WTC11 (cell line): ENCODE measurements around the gene IGLL1.

Experiments
- MAX ChIP-seq: sonication (generic); formaldehyde crosslinking; IDR thresholded peaks from 2 replicates; pipeline ENCODE4 v1.8.0; 2022; ENCODE audit warnings: mild to moderate bottlenecking, missing genetic modification reagents
- MLX ChIP-seq: sonication (generic); formaldehyde crosslinking; IDR thresholded peaks from 2 replicates; pipeline ENCODE4 v1.8.1; 2023; ENCODE audit warnings: mild to moderate bottlenecking, missing genetic modification reagents, moderate library complexity
- NR3C1 ChIP-seq: sonication (generic); formaldehyde crosslinking; conservative IDR thresholded peaks from 2 replicates; pipeline ENCODE4 v1.8.1; 2023; ENCODE audit warnings: low read depth, mild to moderate bottlenecking, missing genetic modification reagents
- RELA ChIP-seq: sonication (generic); formaldehyde crosslinking; IDR thresholded peaks from 2 replicates; pipeline ENCODE4 v1.8.1; 2022; ENCODE audit warnings: missing genetic modification reagents, mild to moderate bottlenecking, borderline replicate concordance
- SMAD3 ChIP-seq: sonication (generic); formaldehyde crosslinking; IDR thresholded peaks from 2 replicates; pipeline ENCODE4 v1.8.0; 2022; ENCODE audit warnings: missing genetic modification reagents, mild to moderate bottlenecking, borderline replicate concordance
- STAT6 ChIP-seq: sonication (generic); formaldehyde crosslinking; conservative IDR thresholded peaks from 2 replicates; pipeline ENCODE4 v1.8.1; 2023; ENCODE audit warnings: mild to moderate bottlenecking, low read depth, missing genetic modification reagents, moderate library complexity
- USF2 ChIP-seq: sonication (generic); formaldehyde crosslinking; IDR thresholded peaks from 2 replicates; pipeline ENCODE4 v1.8.1; 2023; ENCODE audit warnings: mild to moderate bottlenecking, missing genetic modification reagents, moderate library complexity
- ZNF138 ChIP-seq: sonication (generic); formaldehyde crosslinking; conservative IDR thresholded peaks from 2 replicates; pipeline ENCODE4 v1.8.1; 2022; ENCODE audit warnings: mild to moderate bottlenecking, moderate library complexity, missing genetic modification reagents
- TF ChIP-seq, protein P1 (sequence below): fragments of 200-600 bp; IDR thresholded peaks from 2 replicates; pipeline ENCODE4 v1.8.0; 2022; ENCODE audit warnings: antibody characterized with exemption
- TF ChIP-seq, protein P2 (sequence below): sonication (generic); formaldehyde crosslinking; IDR thresholded peaks from 2 replicates; pipeline ENCODE4 v1.8.0; 2022; ENCODE audit warnings: mild to moderate bottlenecking, missing genetic modification reagents
- TF ChIP-seq, protein P3 (sequence below): sonication (generic); formaldehyde crosslinking; IDR thresholded peaks from 2 replicates; pipeline ENCODE4 v1.8.1; 2022; ENCODE audit warnings: missing genetic modification reagents, borderline replicate concordance
- TF ChIP-seq, protein P4 (sequence below): sonication (generic); formaldehyde crosslinking; conservative IDR thresholded peaks from 2 replicates; pipeline ENCODE4 v1.8.1; 2022; ENCODE audit warnings: mild to moderate bottlenecking, missing genetic modification reagents
- TF ChIP-seq, protein P5 (sequence below): sonication (generic); formaldehyde crosslinking; IDR thresholded peaks from 2 replicates; pipeline ENCODE4 v1.8.0; 2022; ENCODE audit warnings: mild to moderate bottlenecking, missing genetic modification reagents
- TF ChIP-seq, protein P6 (sequence below): sonication (generic); formaldehyde crosslinking; IDR thresholded peaks from 2 replicates; pipeline ENCODE4 v1.8.1; 2023; ENCODE audit warnings: mild to moderate bottlenecking, missing genetic modification reagents

- TF ChIP-seq, protein P1, sequence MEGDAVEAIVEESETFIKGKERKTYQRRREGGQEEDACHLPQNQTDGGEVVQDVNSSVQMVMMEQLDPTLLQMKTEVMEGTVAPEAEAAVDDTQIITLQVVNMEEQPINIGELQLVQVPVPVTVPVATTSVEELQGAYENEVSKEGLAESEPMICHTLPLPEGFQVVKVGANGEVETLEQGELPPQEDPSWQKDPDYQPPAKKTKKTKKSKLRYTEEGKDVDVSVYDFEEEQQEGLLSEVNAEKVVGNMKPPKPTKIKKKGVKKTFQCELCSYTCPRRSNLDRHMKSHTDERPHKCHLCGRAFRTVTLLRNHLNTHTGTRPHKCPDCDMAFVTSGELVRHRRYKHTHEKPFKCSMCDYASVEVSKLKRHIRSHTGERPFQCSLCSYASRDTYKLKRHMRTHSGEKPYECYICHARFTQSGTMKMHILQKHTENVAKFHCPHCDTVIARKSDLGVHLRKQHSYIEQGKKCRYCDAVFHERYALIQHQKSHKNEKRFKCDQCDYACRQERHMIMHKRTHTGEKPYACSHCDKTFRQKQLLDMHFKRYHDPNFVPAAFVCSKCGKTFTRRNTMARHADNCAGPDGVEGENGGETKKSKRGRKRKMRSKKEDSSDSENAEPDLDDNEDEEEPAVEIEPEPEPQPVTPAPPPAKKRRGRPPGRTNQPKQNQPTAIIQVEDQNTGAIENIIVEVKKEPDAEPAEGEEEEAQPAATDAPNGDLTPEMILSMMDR, result no peak
- TF ChIP-seq STAT6 (CRISPR knock-in tag) (no peak), MLX (CRISPR knock-in tag) (no peak), SMAD3 (CRISPR knock-in tag) (no peak), MAX (CRISPR knock-in tag) (no peak), NR3C1 (CRISPR knock-in tag) (no peak), RELA (CRISPR knock-in tag) (no peak), USF2 (no peak), ZNF138 (no peak)
- TF ChIP-seq, protein P2, sequence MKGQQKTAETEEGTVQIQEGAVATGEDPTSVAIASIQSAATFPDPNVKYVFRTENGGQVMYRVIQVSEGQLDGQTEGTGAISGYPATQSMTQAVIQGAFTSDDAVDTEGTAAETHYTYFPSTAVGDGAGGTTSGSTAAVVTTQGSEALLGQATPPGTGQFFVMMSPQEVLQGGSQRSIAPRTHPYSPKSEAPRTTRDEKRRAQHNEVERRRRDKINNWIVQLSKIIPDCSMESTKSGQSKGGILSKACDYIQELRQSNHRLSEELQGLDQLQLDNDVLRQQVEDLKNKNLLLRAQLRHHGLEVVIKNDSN, result no peak
- TF ChIP-seq, protein P3, sequence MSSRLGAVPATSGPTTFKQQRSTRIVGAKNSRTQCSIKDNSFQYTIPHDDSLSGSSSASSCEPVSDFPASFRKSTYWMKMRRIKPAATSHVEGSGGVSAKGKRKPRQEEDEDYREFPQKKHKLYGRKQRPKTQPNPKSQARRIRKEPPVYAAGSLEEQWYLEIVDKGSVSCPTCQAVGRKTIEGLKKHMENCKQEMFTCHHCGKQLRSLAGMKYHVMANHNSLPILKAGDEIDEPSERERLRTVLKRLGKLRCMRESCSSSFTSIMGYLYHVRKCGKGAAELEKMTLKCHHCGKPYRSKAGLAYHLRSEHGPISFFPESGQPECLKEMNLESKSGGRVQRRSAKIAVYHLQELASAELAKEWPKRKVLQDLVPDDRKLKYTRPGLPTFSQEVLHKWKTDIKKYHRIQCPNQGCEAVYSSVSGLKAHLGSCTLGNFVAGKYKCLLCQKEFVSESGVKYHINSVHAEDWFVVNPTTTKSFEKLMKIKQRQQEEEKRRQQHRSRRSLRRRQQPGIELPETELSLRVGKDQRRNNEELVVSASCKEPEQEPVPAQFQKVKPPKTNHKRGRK (CRISPR knock-in tag), result no peak
- TF ChIP-seq, protein P4, sequence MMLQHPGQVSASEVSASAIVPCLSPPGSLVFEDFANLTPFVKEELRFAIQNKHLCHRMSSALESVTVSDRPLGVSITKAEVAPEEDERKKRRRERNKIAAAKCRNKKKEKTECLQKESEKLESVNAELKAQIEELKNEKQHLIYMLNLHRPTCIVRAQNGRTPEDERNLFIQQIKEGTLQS (CRISPR knock-in tag), result no peak
- TF ChIP-seq, protein P5, sequence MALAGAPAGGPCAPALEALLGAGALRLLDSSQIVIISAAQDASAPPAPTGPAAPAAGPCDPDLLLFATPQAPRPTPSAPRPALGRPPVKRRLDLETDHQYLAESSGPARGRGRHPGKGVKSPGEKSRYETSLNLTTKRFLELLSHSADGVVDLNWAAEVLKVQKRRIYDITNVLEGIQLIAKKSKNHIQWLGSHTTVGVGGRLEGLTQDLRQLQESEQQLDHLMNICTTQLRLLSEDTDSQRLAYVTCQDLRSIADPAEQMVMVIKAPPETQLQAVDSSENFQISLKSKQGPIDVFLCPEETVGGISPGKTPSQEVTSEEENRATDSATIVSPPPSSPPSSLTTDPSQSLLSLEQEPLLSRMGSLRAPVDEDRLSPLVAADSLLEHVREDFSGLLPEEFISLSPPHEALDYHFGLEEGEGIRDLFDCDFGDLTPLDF (CRISPR knock-in tag), result no peak
- TF ChIP-seq, protein P6, sequence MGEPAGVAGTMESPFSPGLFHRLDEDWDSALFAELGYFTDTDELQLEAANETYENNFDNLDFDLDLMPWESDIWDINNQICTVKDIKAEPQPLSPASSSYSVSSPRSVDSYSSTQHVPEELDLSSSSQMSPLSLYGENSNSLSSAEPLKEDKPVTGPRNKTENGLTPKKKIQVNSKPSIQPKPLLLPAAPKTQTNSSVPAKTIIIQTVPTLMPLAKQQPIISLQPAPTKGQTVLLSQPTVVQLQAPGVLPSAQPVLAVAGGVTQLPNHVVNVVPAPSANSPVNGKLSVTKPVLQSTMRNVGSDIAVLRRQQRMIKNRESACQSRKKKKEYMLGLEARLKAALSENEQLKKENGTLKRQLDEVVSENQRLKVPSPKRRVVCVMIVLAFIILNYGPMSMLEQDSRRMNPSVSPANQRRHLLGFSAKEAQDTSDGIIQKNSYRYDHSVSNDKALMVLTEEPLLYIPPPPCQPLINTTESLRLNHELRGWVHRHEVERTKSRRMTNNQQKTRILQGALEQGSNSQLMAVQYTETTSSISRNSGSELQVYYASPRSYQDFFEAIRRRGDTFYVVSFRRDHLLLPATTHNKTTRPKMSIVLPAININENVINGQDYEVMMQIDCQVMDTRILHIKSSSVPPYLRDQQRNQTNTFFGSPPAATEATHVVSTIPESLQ (CRISPR knock-in tag), result no peak
Observed at GRCh38 chr22:23544852-23545251, 35.2 kb downstream of the IGLL1 start.
